GM18517 (cell line): ENCODE results near the gene WNT8A.
"Not testable (repeated sequence)": the region's sequence is repeated elsewhere in the genome, so short reads cannot be mapped to it uniquely, and the experiment has no call there.

ENCODE experiments used
- ATAC-seq: cut with Tn5 transposase; IDR thresholded peaks from one replicate; pipeline ENCODE4 v1.9.1; 2021; ENCODE audit warnings: mild to moderate bottlenecking, moderate library complexity; ENCODE audit not compliant: unreplicated experiment

Gene WNT8A

GRCh38 chr5:138083702-138084101 is at the start of gene WNT8A:
Gene WNT8A, plus strand, starts transcription at chr5:138084033. Its CDS starts 95 bp downstream, at chr5:138084128.
- ATAC-seq = no peak

GRCh38 chr5:138035605-138036537 is 48.0 kb upstream of the WNT8A start:
- ATAC-seq = peak; percentile 51

- no peak for ATAC-seq
Measured at GRCh38 chr5:138037271-138037670, 46.6 kb upstream of the WNT8A start.

GRCh38 chr5:138037907-138038633 is 45.8 kb upstream of the WNT8A start:
- ATAC-seq = no peak

GRCh38 chr5:138038826-138039225 is 45.0 kb upstream of the WNT8A start:
- no peak for ATAC-seq

- not testable (repeated sequence) for ATAC-seq
Measured at GRCh38 chr5:138045283-138045682, 38.5 kb upstream of the WNT8A start.

GRCh38 chr5:138051441-138052296 is 32.2 kb upstream of the WNT8A start:
- no peak for ATAC-seq

- ATAC-seq = not testable (repeated sequence)
Measured at GRCh38 chr5:138052718-138053117, 31.1 kb upstream of the WNT8A start.

GRCh38 chr5:138053554-138053953 is 30.3 kb upstream of the WNT8A start:
- no peak for ATAC-seq

- no peak for ATAC-seq
Measured at GRCh38 chr5:138054206-138054605, 29.6 kb upstream of the WNT8A start.

- no peak for ATAC-seq
Measured at GRCh38 chr5:138054847-138055558, 28.8 kb upstream of the WNT8A start.

- ATAC-seq = no peak
Measured at GRCh38 chr5:138064526-138064925, 19.3 kb upstream of the WNT8A start.

GRCh38 chr5:138065102-138065501 is 18.7 kb upstream of the WNT8A start:
- ATAC-seq = no peak

GRCh38 chr5:138067945-138068344 is 15.9 kb upstream of the WNT8A start:
- ATAC-seq = no peak

- ATAC-seq = no peak
Measured at GRCh38 chr5:138068742-138069600, 14.9 kb upstream of the WNT8A start.

- ATAC-seq = not testable (repeated sequence)
Measured at GRCh38 chr5:138070026-138070425, 13.8 kb upstream of the WNT8A start.

GRCh38 chr5:138077064-138077696 is 6.7 kb upstream of the WNT8A start:
- ATAC-seq = no peak

GRCh38 chr5:138078006-138078643 is 5.7 kb upstream of the WNT8A start:
- ATAC-seq = no peak
